ENCODE measurements around the gene MINDY4. TPM values are rescaled to one million over a fixed set of nuclear protein-coding genes. Genes with fewer than 3 reads are reported as not detected.

The MINDY4 gene
- total RNA-seq, 1 donor from 2014 or later: 1.2 TPM

DNA sequence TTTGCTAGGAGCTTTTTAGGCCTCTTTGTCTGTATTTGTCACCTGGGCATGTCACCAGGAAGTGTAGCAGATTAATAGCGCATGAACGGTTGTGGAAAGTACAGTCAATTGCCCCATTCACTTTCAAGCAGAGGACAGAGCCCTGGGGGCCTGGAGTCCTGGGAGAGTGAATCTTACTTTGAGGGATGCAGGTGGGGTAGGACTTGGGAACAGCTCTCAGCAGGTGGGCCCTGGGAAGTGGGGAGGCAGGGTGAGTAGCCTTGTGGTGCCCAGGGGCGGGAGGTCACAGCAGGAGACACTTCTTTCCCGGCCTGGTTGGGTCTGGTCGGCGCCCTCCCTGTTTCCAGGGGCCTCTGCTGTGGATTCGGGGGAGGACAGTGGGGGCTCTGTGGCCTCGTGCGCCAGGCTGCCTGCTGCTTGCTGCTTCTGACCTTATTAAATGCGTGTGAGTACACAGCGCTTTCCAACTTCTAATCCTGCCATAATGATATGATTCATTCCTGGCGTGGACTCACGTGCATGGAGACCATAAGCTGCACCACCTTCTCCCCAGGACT, 88.8 kb downstream of the MINDY4 start:
- Mint-ChIP-seq H3K9me3 (no peaks in the 10 kb centered on the region), H3K27ac (no peak overlapping the region), H3K27me3 (no peaks in the 10 kb centered on the region), H3K4me1 (no peaks in the 10 kb centered on the region), H3K4me3 (no peak overlapping the region), H3K36me3 (ENCODE audit: low read depth) (no peaks in the 10 kb centered on the region)
- intact Hi-C loops (cut with micrococcal nuclease): no loop called here
- no peak for DNase-seq

DNA sequence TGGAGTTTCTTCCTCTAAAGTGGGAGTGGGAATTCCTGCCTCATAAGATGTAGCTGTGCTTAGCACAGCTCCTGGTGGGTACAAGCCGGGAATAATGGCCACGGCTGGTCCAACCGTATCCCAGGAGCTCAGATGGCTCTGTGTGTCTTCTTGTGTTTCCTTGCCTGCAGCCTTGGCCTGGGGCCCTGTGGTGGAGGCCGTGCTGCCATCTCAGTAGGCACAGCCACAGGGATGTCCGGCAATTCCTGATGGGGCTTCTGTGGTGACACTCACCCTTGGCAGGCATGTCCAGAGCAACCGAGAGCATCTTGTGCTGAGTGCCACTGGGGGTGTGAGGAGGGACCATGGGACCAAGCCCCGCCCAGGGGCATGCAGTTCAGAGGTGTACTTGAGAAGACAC, 90.4 kb downstream of the MINDY4 start:
- H3K27ac Mint-ChIP-seq: no peak overlapping the region
- intact Hi-C loops (cut with micrococcal nuclease): no loop called here

DNA sequence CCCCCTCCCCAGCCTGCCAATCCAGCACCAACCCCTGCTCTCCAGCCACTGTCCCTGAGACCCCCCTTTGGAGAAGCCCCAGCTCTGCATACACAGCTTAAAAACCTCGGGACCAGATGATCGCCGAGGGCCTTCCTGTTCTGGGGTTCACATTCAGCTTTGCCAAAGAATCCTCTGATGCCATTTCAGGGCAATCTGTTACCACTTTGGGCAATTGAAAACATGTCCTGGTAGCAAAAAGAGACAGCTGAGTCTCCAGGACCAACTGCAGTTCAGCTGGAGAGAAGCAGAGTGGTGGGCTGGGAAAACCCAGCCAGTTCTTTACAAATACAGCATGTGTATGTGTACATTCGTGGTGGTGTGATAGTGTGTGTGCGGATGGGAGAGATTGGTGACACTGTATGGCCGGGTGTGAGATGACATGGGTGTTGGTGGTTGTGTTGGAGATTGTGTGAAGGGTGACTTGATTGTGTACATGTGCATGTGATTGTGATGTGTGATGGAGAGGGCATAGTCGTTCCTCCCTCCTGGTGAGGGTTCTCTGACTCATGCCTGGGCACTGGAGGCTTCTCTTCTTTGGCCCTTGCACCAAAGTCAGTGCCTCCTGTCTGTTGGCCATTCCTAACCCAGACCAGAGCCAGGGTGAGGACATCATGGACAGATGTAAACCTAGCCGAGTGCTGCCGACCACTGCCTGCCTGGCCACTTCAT, 91.9 kb downstream of the MINDY4 start:
- Mint-ChIP-seq H3K27ac (no peak overlapping the region), H3K9me3 (no peaks in the 10 kb centered on the region), H3K4me3 (no peak overlapping the region), H3K4me1 (no peaks in the 10 kb centered on the region), H3K27me3 (no peaks in the 10 kb centered on the region), H3K36me3 (ENCODE audit: low read depth) (no peaks in the 10 kb centered on the region)
- DNase-seq: no peak
- intact Hi-C loops (cut with micrococcal nuclease): no loop called here

More for the DNA sequence above, 90.4 kb downstream of the MINDY4 start:
- DNase-seq: no peak
- no peaks in the 10 kb centered on the region for H3K9me3 Mint-ChIP-seq
- H3K4me3 Mint-ChIP-seq: no peak overlapping the region
- H3K4me1 Mint-ChIP-seq: no peaks in the 10 kb centered on the region
- H3K36me3 Mint-ChIP-seq (ENCODE audit: low read depth): no peaks in the 10 kb centered on the region
- no peaks in the 10 kb centered on the region for H3K27me3 Mint-ChIP-seq

DNA sequence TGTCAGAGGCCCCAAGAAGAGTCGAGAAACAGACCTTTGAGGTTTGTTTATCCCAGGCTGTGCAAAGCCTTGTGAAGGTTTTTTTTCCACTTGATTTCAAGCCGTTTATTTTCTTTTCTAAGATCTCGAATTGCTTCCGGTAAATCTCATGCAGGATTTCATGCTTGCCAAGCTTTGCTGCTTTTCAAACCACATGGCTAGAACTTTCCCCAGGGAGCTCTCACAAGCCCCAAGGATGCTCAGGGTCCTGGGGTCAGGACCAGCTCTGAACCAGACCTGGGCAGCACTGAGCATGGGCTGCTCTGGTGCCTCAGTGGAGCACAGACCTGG, 92.5 kb downstream of the MINDY4 start:
- Mint-ChIP-seq H3K36me3 (ENCODE audit: low read depth) (no peaks in the 10 kb centered on the region), H3K4me1 (no peaks in the 10 kb centered on the region), H3K4me3 (no peak overlapping the region), H3K27me3 (no peaks in the 10 kb centered on the region), H3K27ac (no peak overlapping the region), H3K9me3 (no peaks in the 10 kb centered on the region)
- intact Hi-C loops (cut with micrococcal nuclease): no loop called here
- DNase-seq: no peak

DNA sequence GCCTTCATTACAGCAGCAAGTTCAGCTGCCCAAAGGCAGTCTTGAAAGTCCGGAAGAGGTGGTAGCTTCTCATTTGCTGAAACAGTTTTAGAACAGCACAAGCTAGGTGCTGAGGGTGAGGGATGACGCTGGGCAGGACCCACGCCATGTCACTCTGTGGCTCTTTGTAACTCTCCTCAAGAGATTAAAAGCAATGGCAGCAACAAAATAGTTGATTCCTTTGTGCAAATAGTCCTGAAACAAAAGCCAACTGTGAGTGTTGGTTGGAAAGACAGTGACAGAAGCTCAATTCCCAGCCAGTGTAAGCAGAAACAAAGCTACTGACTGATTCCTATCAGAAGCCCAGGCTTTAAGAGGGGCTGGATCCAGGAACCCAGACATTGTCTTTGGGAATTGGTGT, 92.9 kb downstream of the MINDY4 start:
- intact Hi-C loops (cut with micrococcal nuclease): no loop called here
- Mint-ChIP-seq H3K9me3 (no peaks in the 10 kb centered on the region), H3K4me1 (no peaks in the 10 kb centered on the region), H3K36me3 (ENCODE audit: low read depth) (no peaks in the 10 kb centered on the region), H3K27me3 (no peaks in the 10 kb centered on the region), H3K27ac (no peak overlapping the region), H3K4me3 (no peak overlapping the region)
- no peak for DNase-seq

DNA sequence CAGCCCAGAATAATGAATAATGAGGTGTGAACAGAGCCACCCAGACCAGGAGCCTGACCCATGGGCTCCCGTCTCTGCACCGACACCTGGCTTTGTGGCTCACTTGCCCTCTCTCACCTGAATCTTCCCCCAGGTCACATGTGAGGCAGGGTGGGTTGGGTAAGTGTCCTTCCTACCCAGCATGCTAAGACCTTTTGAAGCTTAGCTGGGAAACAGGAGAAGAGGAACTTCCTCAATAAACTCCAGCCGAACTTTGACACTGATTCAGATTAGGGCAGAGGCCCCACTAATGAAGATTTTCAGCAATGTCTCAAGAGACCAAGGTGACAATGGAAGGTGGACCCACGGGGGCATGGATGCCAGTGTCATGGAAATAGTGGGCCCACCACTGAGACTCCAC, 93.9 kb downstream of the MINDY4 start:
- Mint-ChIP-seq H3K4me1 (no peaks in the 10 kb centered on the region), H3K4me3 (no peak overlapping the region), H3K9me3 (no peaks in the 10 kb centered on the region), H3K36me3 (ENCODE audit: low read depth) (no peaks in the 10 kb centered on the region), H3K27ac (no peak overlapping the region), H3K27me3 (no peaks in the 10 kb centered on the region)
- no peak for DNase-seq
- intact Hi-C loops (cut with micrococcal nuclease): no loop called here

DNA sequence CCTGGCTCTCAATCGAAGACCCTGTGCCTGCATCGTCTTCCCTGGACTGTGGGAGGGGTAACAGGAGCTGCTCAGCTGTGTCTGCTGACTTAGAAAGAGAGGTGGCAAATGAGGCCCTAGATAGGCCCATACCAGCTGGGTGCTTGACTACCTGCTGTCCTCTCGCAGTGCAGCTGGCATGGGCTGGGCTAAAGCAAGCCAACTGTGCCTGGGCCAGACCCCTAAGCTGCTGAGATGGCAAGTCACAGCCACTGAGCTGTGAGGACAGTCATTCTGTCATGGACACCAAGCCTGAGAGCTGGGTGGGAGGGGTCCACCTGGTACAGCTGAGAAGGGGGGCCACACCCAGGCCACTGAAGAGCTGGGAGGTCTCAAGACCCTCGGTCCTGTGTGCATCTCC, 94.6 kb downstream of the MINDY4 start:
- no peak for DNase-seq
- Mint-ChIP-seq H3K27me3 (no peaks in the 10 kb centered on the region), H3K4me1 (no peaks in the 10 kb centered on the region), H3K4me3 (no peak overlapping the region), H3K9me3 (no peaks in the 10 kb centered on the region), H3K27ac (no peak overlapping the region), H3K36me3 (ENCODE audit: low read depth) (no peaks in the 10 kb centered on the region)
- intact Hi-C loops (cut with micrococcal nuclease): no loop called here

DNA sequence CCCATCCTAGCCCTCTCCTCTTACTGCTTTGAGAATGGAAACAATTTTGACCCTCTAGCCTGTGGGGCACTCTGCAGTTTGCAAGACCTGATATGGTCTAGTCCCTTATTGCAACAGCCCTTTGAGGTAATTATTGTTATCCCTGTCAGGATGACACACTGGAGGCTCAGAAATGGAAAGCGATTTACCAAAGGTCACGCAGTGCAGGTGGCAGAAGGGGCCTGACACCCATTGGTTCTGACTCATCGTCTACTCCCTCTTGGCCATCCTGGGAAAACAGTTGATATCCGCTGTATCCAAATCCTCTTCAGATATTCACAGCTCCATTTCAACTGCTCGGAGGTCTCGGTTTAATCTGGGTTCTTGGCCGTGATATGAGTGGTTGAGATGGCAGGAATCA, 95.7 kb downstream of the MINDY4 start:
- Mint-ChIP-seq H3K4me1 (no peaks in the 10 kb centered on the region), H3K27ac (no peak overlapping the region), H3K36me3 (ENCODE audit: low read depth) (no peaks in the 10 kb centered on the region), H3K27me3 (no peaks in the 10 kb centered on the region), H3K9me3 (no peaks in the 10 kb centered on the region), H3K4me3 (no peak overlapping the region)
- intact Hi-C loops (cut with micrococcal nuclease): no loop called here
- no peak for DNase-seq

DNA sequence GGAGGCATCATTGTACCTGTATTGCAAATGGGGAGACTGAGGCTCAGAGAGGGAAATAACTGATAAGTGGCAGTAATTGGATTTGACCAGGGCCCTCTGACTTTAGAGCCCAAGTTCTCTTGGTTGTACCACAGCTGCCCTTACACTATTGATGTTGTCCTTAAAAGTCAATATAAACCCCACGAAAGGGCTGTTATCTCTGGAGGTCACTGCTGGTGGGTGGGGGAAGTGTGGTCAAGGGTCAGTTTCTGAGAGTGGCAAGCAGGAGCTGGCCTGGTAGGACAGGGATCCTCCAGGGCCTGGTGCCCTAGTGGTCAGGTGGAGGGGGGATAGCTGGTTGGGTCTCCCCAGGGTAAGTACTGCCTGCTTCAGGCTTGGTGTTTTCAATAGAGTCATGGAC, 96.3 kb downstream of the MINDY4 start:
- Mint-ChIP-seq H3K4me3 (no peak overlapping the region), H3K4me1 (no peaks in the 10 kb centered on the region), H3K27ac (no peak overlapping the region), H3K9me3 (no peaks in the 10 kb centered on the region), H3K27me3 (no peaks in the 10 kb centered on the region), H3K36me3 (ENCODE audit: low read depth) (no peaks in the 10 kb centered on the region)
- no peak for DNase-seq
- intact Hi-C loops (cut with micrococcal nuclease): no loop called here

DNA sequence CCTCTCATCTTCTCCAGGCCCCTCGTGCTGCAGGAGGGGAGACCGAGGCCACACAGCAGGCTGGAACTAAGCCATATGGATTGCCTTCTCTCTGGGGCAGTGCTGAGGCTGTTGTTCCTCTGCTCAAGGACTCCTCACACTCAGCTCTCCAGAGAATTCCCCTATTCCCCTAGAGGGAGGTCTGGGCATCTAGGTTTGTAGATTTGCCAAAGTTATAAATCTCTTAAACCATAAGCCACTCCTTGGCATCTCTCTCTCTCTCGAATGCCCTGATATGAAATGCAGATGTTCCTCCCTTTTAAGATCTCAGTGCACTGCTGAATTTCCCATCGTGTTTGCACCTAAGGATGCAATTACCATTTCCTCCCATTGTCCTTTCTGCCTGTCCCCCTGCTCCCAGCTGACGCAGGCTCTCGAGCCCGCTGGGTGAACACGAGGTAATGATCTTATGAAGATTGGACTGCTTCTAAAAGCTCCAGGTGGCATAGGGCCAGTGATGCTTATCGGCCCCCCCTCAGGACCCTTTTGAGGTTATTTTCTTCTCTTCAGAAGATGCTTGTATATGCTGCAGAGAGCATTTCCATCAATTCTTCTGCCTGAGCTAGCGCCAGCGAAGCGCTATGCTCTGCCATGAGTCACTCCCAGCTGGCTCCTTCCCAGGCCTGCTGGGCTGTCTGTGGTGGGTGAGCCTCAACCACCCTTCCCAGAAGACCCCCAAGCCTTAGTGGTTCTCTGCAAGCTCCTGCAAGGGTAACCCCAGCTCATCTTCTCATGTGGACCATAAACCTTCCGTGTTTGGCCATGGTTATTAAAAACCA, 98.8 kb downstream of the MINDY4 start:
- H3K9me3 Mint-ChIP-seq: no peaks in the 10 kb centered on the region
- H3K4me3 Mint-ChIP-seq: no peak overlapping the region
- no peaks in the 10 kb centered on the region for H3K36me3 Mint-ChIP-seq (ENCODE audit: low read depth)
- intact Hi-C loops (cut with micrococcal nuclease): no loop called here
- no peaks in the 10 kb centered on the region for H3K27me3 Mint-ChIP-seq
- no peak for DNase-seq
- no peaks in the 10 kb centered on the region for H3K4me1 Mint-ChIP-seq
- no peak overlapping the region for H3K27ac Mint-ChIP-seq

DNA sequence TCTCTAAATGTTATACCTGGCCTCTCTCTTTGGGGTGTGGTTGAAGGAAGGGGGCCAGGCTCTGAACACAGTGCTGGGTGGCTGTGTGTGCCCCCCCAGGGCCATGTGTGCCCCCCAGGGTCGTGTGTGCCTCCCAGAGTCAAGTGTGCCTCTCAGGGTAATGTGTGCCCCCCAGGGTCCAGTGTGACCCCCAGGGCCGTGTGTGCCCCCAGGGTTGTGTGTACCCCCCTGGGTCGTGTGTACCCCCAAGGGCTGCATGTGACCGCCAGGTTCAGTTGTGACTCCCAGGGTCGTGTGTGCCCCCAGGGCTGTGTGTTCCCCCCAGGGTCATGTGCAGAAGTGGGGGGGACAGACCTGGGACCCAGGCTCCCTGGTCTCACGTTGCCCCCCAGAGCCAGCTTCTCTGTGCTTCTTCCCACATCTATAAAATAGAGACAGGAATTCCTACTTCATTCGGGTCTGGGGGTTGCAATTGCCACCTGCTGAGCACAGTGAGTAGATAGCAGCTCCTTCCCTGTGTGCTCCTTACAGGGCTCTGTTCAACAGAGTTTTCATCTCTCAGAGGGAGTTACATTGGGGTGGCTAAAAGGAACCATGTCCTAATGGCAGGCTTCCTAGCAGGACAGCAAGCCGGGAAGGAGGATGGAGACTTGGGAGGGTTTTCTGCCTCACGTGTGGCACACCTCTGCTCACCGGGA, 99.8 kb downstream of the MINDY4 start:
- intact Hi-C loops (cut with micrococcal nuclease): no loop called here
- Mint-ChIP-seq H3K4me3 (no peak overlapping the region), H3K27ac (no peak overlapping the region), H3K9me3 (no peaks in the 10 kb centered on the region), H3K36me3 (ENCODE audit: low read depth) (no peaks in the 10 kb centered on the region), H3K27me3 (no peaks in the 10 kb centered on the region), H3K4me1 (peaks cover 5% of the 10 kb centered on the region)
- no peak for DNase-seq

DNA sequence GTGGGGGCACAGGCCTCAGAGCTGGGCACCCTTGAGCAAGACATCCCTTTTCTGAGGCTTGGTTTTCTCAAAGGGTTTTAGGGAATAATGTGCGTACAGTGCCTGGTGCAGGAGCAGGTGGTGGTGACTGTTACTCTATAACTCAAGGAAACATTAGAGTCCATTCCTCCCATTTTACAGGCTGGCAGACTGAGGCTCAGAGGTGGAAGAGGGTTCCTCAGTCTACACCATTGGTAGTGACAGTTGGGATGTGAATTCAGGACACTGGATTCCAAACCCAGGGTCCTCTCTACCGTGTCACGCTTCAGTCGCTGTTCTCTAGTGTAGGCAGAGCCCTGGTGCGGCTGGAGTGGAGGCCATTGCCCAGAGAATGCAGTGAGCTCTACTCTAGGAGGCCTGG, 100.4 kb downstream of the MINDY4 start:
- no peaks in the 10 kb centered on the region for H3K27me3 Mint-ChIP-seq
- intact Hi-C loops (cut with micrococcal nuclease): no loop called here
- DNase-seq: no peak
- no peak overlapping the region for H3K27ac Mint-ChIP-seq
- no peaks in the 10 kb centered on the region for H3K36me3 Mint-ChIP-seq (ENCODE audit: low read depth)
- no peaks in the 10 kb centered on the region for H3K9me3 Mint-ChIP-seq
- H3K4me1 Mint-ChIP-seq: peaks cover 7% of the 10 kb centered on the region
- no peak overlapping the region for H3K4me3 Mint-ChIP-seq

DNA sequence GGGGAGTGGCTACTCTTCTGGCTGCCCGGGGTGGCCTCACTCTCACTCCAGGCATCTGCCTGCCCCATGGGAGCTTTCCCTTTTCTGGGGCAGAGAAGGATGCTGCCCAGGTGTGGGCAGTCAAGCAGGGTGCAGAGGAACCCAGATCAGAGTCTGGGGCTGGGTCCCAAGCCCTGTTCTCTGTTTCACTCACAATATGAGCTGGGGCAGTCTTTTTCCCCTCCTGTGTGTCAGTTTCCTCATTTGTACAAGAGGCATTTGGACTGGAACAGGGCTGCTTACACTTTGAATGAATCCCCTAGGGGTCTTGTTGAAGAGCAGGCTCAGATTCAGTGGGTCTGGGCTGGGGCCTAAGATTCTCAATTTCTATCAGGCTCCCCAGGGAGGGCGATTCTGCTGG, 102.0 kb downstream of the MINDY4 start:
- DNase-seq: no peak
- Mint-ChIP-seq H3K36me3 (ENCODE audit: low read depth) (no peaks in the 10 kb centered on the region), H3K27ac (no peak overlapping the region), H3K9me3 (no peaks in the 10 kb centered on the region), H3K27me3 (no peaks in the 10 kb centered on the region), H3K4me3 (no peak overlapping the region), H3K4me1 (peaks cover 7% of the 10 kb centered on the region)
- intact Hi-C loops (cut with micrococcal nuclease): no loop called here

DNA sequence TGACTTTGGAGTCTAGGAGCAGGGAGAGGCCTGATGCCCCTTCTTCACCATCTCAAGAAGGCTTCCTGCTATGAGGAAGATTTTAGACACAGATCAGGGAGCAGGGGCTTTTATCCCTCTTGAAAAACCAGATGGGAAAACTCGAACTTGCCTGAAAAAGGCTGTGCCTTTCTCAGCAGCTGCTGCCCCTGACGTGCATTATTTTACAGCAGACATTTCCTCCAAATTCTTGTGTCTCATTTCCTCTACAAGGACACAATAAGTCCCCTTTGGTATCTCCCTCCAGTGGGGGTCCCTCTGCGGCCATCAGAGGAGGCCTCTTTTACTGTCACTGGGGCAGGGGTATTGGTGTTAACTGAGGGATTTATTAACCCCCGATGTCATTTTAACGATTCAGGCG, 102.4 kb downstream of the MINDY4 start:
- no peak for DNase-seq
- Mint-ChIP-seq H3K27me3 (no peaks in the 10 kb centered on the region), H3K4me3 (no peak overlapping the region), H3K27ac (no peak overlapping the region), H3K36me3 (ENCODE audit: low read depth) (no peaks in the 10 kb centered on the region), H3K9me3 (no peaks in the 10 kb centered on the region), H3K4me1 (peaks cover 7% of the 10 kb centered on the region)
- intact Hi-C loops (cut with micrococcal nuclease): no loop called here

All from activated CD4-positive, alpha-beta T cell treated with anti-CD3 and anti-CD28 coated beads, Interleukin-2, amount 10 ng/mL, durations not matched to agents 24 days and 14 days (primary cell).